Measurements from ENCODE around the gene PLEKHG5. TPM values are rescaled to one million over a fixed set of nuclear protein-coding genes. Genes with fewer than 3 reads are reported as not detected.
"Not testable (repeated sequence)": the region's sequence is repeated elsewhere in the genome, so short reads cannot be mapped to it uniquely, and the experiment has no call there.

The PLEKHG5 gene
- total RNA-seq, 4 donors from 2014 or later: 72.5 to 170 (median 99.8) TPM

DNA sequence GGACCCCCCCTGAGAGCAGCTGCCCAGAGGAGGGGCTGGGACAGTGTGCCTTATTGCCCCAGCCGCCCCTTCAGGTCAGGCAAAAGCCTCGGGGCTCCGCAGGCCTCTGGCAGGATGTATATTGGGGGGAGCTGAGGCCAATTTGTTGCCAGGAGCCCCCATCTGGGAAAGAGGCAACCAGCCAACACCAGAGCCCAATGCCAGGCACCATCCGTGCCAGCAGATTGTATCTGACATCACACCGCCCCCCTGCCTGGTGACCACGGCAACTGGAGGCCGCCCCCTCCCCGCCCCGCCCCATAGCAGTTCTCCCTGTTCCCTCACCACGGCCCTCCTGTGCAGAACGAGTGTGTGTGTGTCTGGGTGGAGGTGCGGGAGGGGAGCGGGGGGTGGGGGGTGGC is 3.6 kb upstream of the PLEKHG5 start:
- intact Hi-C loops (cut with DNase I; ENCODE audit: low total_unique reads): no loop called here
- no peak for DNase-seq (ENCODE audit: low spot score in 2 of 2)
- no peak overlapping the region for H3K4me3 ChIP-seq (ENCODE audit: low read depth, poor library complexity, severe bottlenecking)
- no peak for TF ChIP-seq POLR2A (IDR thresholded peaks at IDR 0.05)
- TF ChIP-seq, protein P1, sequence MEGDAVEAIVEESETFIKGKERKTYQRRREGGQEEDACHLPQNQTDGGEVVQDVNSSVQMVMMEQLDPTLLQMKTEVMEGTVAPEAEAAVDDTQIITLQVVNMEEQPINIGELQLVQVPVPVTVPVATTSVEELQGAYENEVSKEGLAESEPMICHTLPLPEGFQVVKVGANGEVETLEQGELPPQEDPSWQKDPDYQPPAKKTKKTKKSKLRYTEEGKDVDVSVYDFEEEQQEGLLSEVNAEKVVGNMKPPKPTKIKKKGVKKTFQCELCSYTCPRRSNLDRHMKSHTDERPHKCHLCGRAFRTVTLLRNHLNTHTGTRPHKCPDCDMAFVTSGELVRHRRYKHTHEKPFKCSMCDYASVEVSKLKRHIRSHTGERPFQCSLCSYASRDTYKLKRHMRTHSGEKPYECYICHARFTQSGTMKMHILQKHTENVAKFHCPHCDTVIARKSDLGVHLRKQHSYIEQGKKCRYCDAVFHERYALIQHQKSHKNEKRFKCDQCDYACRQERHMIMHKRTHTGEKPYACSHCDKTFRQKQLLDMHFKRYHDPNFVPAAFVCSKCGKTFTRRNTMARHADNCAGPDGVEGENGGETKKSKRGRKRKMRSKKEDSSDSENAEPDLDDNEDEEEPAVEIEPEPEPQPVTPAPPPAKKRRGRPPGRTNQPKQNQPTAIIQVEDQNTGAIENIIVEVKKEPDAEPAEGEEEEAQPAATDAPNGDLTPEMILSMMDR (IDR thresholded peaks at IDR 0.05): no peak
- 38% methylated on average over 13 of the region's 13 CpGs; no CpG with 5 or more reads in 1 of the 2 donors for WGBS, 2 donors

- intact Hi-C loops (cut with DNase I; ENCODE audit: low total_unique reads): no loop called here
- 93 to 97% methylated on average over 4 of the region's 4 CpGs for WGBS, 2 donors
- DNase-seq (ENCODE audit: low spot score in 2 of 2): no peak
- H3K4me3 ChIP-seq (ENCODE audit: low read depth, poor library complexity, severe bottlenecking): no peak overlapping the region
- no peak for TF ChIP-seq POLR2A (IDR thresholded peaks at IDR 0.05)
- TF ChIP-seq, protein P1 (IDR thresholded peaks at IDR 0.05): no peak
These were observed 3.2 kb upstream of the PLEKHG5 start for GRCh38 chr1:6494627-6495026.

DNA sequence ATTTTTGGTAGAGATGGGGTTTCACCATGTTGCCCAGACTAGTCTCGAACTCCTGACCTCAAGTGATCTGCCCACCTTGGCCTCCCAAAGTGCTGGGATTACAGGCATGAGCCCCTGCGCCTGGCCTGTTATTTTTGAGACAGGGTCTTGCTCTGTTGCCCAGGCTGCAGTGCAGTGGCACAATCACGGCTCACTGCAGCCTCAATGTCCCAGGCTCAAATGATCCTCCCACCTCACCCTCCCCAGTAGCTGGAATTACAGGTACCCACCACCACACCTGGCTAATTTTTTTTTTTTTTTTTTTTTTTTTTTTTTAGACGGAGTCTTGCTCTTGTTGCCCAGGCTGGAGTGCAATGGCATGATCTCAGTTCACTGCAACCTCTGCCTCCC is 2.4 kb upstream of the PLEKHG5 start:
- 89 to 91% methylated on average over 4 of the region's 4 CpGs for WGBS, 2 donors
- H3K4me3 ChIP-seq (ENCODE audit: low read depth, poor library complexity, severe bottlenecking); intact Hi-C loops (cut with DNase I; ENCODE audit: low total_unique reads); DNase-seq (ENCODE audit: low spot score in 2 of 2): not testable (repeated sequence)

DNA sequence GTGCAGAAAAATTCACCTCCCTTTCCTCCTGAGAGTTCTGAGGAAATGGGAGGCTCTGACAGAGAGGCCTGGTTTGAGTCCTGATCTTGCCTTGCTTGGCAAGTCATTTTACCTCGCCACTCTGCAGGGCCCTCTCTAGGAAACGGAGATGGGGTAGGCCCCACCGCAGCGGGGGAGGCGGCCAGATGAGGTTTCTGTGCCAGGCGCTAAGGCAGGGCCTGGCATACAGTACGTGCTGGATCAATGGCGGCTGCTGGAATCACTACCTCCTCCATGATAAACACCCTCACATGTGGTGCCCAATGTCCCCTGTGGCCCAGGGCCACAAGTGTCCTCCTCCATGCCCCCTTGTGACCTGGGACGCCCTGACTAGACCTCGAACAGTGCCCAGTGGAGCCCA is 499 bp upstream of the PLEKHG5 start:
- intact Hi-C loops (cut with DNase I; ENCODE audit: low total_unique reads): no loop called here
- no peak for DNase-seq (ENCODE audit: low spot score in 2 of 2)
- TF ChIP-seq, protein P1 (IDR thresholded peaks at IDR 0.05): no peak
- no peak for TF ChIP-seq POLR2A (IDR thresholded peaks at IDR 0.05)
- 38 to 48% methylated on average over 10 of the region's 10 CpGs for WGBS, 2 donors
- no peak overlapping the region for H3K4me3 ChIP-seq (ENCODE audit: low read depth, poor library complexity, severe bottlenecking)

- H3K4me3 ChIP-seq (ENCODE audit: low read depth, poor library complexity, severe bottlenecking): peak overlapping the region; percentile 39
- 40 to 55% methylated on average over 6 of the region's 6 CpGs for WGBS, 2 donors
These were observed 402 bp downstream of the PLEKHG5 start for GRCh38 chr1:6491081-6491449.

DNA sequence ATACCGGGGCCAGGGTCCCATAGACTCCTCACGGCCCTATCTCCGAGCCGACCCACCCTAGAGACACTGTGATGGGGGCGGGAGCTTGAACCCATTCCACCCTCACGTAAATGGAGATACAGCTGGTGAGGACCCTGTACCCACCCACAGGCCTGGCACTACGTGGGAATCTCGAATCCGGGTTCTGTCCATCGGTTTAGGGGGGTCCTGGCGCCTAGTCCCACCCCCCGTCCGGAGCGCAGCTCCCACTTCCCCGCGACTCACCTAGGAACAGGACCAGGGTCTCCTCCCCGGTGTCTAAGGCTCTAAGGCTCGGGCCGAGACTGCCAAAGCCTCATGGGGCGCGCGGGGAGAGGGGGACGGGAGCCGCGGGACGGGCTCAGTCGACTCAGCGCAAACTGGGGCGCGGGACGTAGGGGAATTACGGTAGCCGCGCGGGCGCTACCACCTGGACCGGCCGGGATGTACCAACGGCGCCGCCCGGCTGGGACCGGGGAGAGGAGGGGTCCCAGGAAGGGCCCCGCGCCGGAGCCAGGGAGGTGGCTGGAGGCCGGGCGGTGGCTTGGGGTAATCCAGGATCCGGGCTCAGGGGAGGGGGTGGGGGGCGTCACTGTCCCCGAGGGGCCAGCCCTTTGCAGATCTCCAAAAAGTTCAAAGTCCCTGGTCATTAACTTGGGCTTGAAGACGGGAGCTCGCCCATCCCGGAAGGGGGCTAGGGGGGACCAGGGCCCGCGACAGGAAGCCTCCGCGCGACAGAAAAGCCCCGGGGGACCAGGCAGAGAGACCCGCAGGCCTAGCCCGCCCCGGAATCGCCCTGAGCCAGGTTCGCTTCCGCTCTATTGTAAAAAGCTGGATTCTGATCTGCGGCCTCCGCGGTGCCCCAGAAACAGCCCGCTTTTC is 1.0 kb downstream of the PLEKHG5 start:
- WGBS, 2 donors: 2 to 6% methylated on average over 49 to 62 of the region's 70 CpGs
- TF ChIP-seq POLR2A (IDR thresholded peaks at IDR 0.05): no peak
- TF ChIP-seq, protein P1 (IDR thresholded peaks at IDR 0.05): no peak

More at GRCh38 chr1:6491081-6491449, 402 bp downstream of the PLEKHG5 start:
- DNase-seq (ENCODE audit: low spot score in 2 of 2): no peak
- no peak for TF ChIP-seq POLR2A (IDR thresholded peaks at IDR 0.05)
- TF ChIP-seq, protein P1 (IDR thresholded peaks at IDR 0.05): no peak
- intact Hi-C loops (cut with DNase I; ENCODE audit: low total_unique reads): no loop called here

More for the DNA sequence above, 1.0 kb downstream of the PLEKHG5 start:
- intact Hi-C loops (cut with DNase I; ENCODE audit: low total_unique reads): no loop called here
- peak in 1 of 2 donors; percentile 92 for DNase-seq (ENCODE audit: low spot score in 2 of 2)
- peak overlapping the region; percentile 39 for H3K4me3 ChIP-seq (ENCODE audit: low read depth, poor library complexity, severe bottlenecking)

All from lower leg skin (tissue), 4 donors.